A549 (cell line): ENCODE data around the gene POC1A. TPM values are rescaled to one million over a fixed set of nuclear protein-coding genes. Genes with fewer than 3 reads are reported as not detected.

Experiments used
- ATAC-seq, 2 experiments: fragments of 200-7000 bp in 1 of 2; fragments of >200 bp in 1 of 2; cut with Nextera tagmentation in 1 of 2; cut with Tn5 transposase in 1 of 2; 3 replicates each; pipeline versions ENCODE4 v1.8.0 to v1.9.1; 2018 to 2020; ENCODE audit warnings: mild to moderate bottlenecking in 1 of 2, moderate library complexity in 1 of 2
- CTCF ChIA-PET: fragments of 300-600 bp; sonication (Branson Sonifier 250); formaldehyde crosslinking; extraction: SDS; loops from one replicate; lab custom pipeline; 2021; ENCODE audit warnings: antibody characterized with exemption, inconsistent platforms; lab: Yijun Ruan, JAX
- POLR2A ChIA-PET: fragments of 350-600 bp; formaldehyde crosslinking; extraction: SDS; loops from one replicate; lab custom pipeline; 2021; ENCODE audit warnings: antibody characterized with exemption, inconsistent platforms; lab: Yijun Ruan, JAX
- DNase-seq, 2 experiments: peaks; one replicate each; pipeline versions ENCODE4 v3.0.0 to v3.0.0-alpha.2; 2011 to 2016; ENCODE audit warnings: low read depth in 1 of 2, low spot score in 1 of 2
- FAIRE-seq: peaks from 2 replicates; lab custom pipeline; 2011; peaks lifted over from hg19 to GRCh38; lab: Jason Lieb, UNC
- H3K27ac ChIP-seq, 2 experiments: fragments of >200 bp; sonication (Bioruptor Twin); formaldehyde crosslinking; 3 replicates each; pipeline ENCODE4 v1.5.1; 2016 to 2017
- H3K4me1 ChIP-seq: fragments of >200 bp; sonication (Bioruptor Twin); formaldehyde crosslinking; 3 replicates; pipeline ENCODE4 v1.6.1; 2016
- H3K4me2 ChIP-seq: fragments of >200 bp; sonication (Bioruptor Twin); formaldehyde crosslinking; 3 replicates; pipeline ENCODE4 v1.6.1; 2016
- H3K4me3 ChIP-seq: fragments of >200 bp; sonication (Bioruptor Twin); formaldehyde crosslinking; 3 replicates; pipeline ENCODE4 v1.5.1; 2016
- H3K9me3 ChIP-seq: fragments of >200 bp; sonication (Bioruptor Twin); formaldehyde crosslinking; 3 replicates; pipeline ENCODE4 v1.6.1; 2016
- ATOH8 ChIP-seq: fragments of 250-450 bp; sonication (Bioruptor Pico); IDR thresholded peaks from 2 replicates; pipeline ENCODE4 v1.5.0; 2020; ENCODE audit warnings: low read depth, mild to moderate bottlenecking, moderate library complexity
- BCL3 ChIP-seq: fragments of >200 bp; sonication (Bioruptor Twin); formaldehyde crosslinking; IDR thresholded peaks from 3 replicates; pipeline ENCODE4 v1.6.1; 2016
- CBX2 ChIP-seq: fragments of 200-600 bp; sonication (generic); IDR thresholded peaks from 2 replicates; pipeline ENCODE4 v1.6.1; 2016; ENCODE audit warnings: low read depth, mild to moderate bottlenecking, borderline replicate concordance
- E2F6 ChIP-seq: IDR thresholded peaks from 2 replicates; pipeline ENCODE4 v1.6.1; 2012; ENCODE audit warnings: low read depth, borderline replicate concordance
- ESRRA ChIP-seq: fragments of 150-350 bp; IDR thresholded peaks from 2 replicates; pipeline ENCODE4 v1.6.1; 2014; ENCODE audit warnings: mild to moderate bottlenecking, low read length, borderline replicate concordance
- GATA3 ChIP-seq: IDR thresholded peaks from 2 replicates; pipeline ENCODE4 v1.6.1; 2012; ENCODE audit warnings: borderline replicate concordance
- HDAC2 ChIP-seq: fragments of 200-600 bp; sonication (generic); IDR thresholded peaks from 2 replicates; pipeline ENCODE4 v1.6.1; 2016
- HES2 ChIP-seq: fragments of >200 bp; sonication (Bioruptor Twin); formaldehyde crosslinking; IDR thresholded peaks from 2 replicates; pipeline ENCODE4 v1.6.1; 2016
- HEYL ChIP-seq: fragments of 250-450 bp; sonication (Bioruptor Pico); IDR thresholded peaks from 2 replicates; pipeline ENCODE4 v1.8.0; 2021; ENCODE audit warnings: mild to moderate bottlenecking, moderate library complexity
- HOXA7 ChIP-seq: fragments of 250-450 bp; sonication (Bioruptor Pico); IDR thresholded peaks from 2 replicates; pipeline ENCODE4 v1.5.0; 2020; ENCODE audit warnings: mild to moderate bottlenecking, moderate library complexity
- HOXB13 ChIP-seq: fragments of 250-450 bp; sonication (Bioruptor Pico); IDR thresholded peaks from 2 replicates; pipeline ENCODE4 v1.5.0; 2020; ENCODE audit warnings: low read depth, mild to moderate bottlenecking, moderate library complexity
- HOXB5 ChIP-seq: fragments of 250-450 bp; sonication (Bioruptor Pico); IDR thresholded peaks from 2 replicates; pipeline ENCODE4 v1.5.0; 2020; ENCODE audit warnings: mild to moderate bottlenecking, moderate library complexity
- JUNB ChIP-seq: fragments of >200 bp; sonication (Bioruptor Twin); formaldehyde crosslinking; IDR thresholded peaks from 2 replicates; pipeline ENCODE4 v1.6.1; 2016
- KDM1A ChIP-seq: fragments of 200-600 bp; sonication (generic); IDR thresholded peaks from 2 replicates; pipeline ENCODE4 v1.6.1; 2016; ENCODE audit warnings: low read depth, mild to moderate bottlenecking
- KDM5A ChIP-seq: fragments of 200-600 bp; sonication (generic); IDR thresholded peaks from 2 replicates; pipeline ENCODE4 v1.6.1; 2016; ENCODE audit warnings: antibody characterized with exemption, mild to moderate bottlenecking
- MYC ChIP-seq: IDR thresholded peaks from 2 replicates; pipeline ENCODE4 v1.6.1; 2012; ENCODE audit warnings: mild to moderate bottlenecking, inconsistent platforms, low read length, improper control_type of control experiment, borderline replicate concordance
- POLR2AphosphoS2 ChIP-seq: conservative IDR thresholded peaks from 2 replicates; pipeline ENCODE4 v1.6.1; 2012; ENCODE audit warnings: low read length, improper control_type of control experiment, inconsistent platforms
- RCOR1 ChIP-seq: fragments of 150-350 bp; IDR thresholded peaks from 2 replicates; pipeline ENCODE4 v1.6.1; 2014; ENCODE audit warnings: antibody characterized with exemption, low read length, low read depth
- RFX5 ChIP-seq: fragments of 450-650 bp; IDR thresholded peaks from 2 replicates; pipeline ENCODE4 v1.7.1; 2014; ENCODE audit warnings: antibody characterized with exemption, mild to moderate bottlenecking, moderate library complexity
- WGBS: methylation state at CpG from one replicate; pipeline ENCODE4 v1.1.6; 2017; ENCODE audit errors: missing lambda C conversion rate; 5-methylcytosine and 5-hydroxymethylcytosine counted together
- polyA plus RNA-seq, 4 experiments: library from polyadenylated mRNA; depleted of rRNA in 3 of 4; stranded (reverse); fragments of >200 nt; fragmentation: RNase III in 1 of 4; extraction: RNeasy Plus Mini Kit Qiagen cat#74134 plus additional on column Dnase treatment in 1 of 4; gene quantifications; 2 replicates in 3 of 4; 3 replicates in 1 of 4; pipeline ENCODE4 v1.2.3, GENCODE V29; 2011 to 2017

POC1A gene
- polyA plus RNA-seq, 2 of the 4 experiments (the other 2 are of a cell fraction) = 9.4 to 14.1 TPM

- TF ChIP-seq BCL3 (no peak), HES2 (no peak), E2F6 (no peak)
These were observed 51.3 kb downstream of the POC1A start (continued) for GRCh38 chr3:52102934-52103333.

GRCh38 chr3:52099001-52099401 is 55.2 kb downstream of the POC1A start:
- ChIA-PET CTCF (interaction anchor here (1.5 kb wide), 1 partner anchor 8 kb away, joined by 3 read pairs; no protein-coding TSS in a partner anchor), POLR2A (no interaction called here)
- ATAC-seq (no peak), DNase-seq (no peak), FAIRE-seq (no peak)
- Histone ChIP-seq H3K9me3 (peaks cover 6% of the 10 kb centered on the region; the same call in 1 of the 3 replicates), H3K27ac (no peak overlapping the region), H3K4me1 (no peaks in the 10 kb centered on the region), H3K4me3 (no peak overlapping the region), H3K4me2 (no peak overlapping the region)
- WGBS = 74% methylated on average over 3 of the region's 3 CpGs
- TF ChIP-seq HOXA7 (CRISPR knock-in tag) (no peak), CBX2 (no peak), HOXB13 (CRISPR knock-in tag) (no peak), E2F6 (no peak), HOXB5 (CRISPR knock-in tag) (no peak), GATA3 (no peak), MYC (no peak), POLR2AphosphoS2 (no peak), RCOR1 (no peak), HES2 (no peak), KDM1A (no peak), ESRRA (no peak), KDM5A (no peak)

- 100% methylated on average over 2 of the region's 2 CpGs for WGBS
- H3K4me1 ChIP-seq = no peaks in the 10 kb centered on the region
- DNase-seq (no peak), ATAC-seq (no peak), FAIRE-seq (no peak)
- ChIA-PET CTCF (interaction anchor here (1.3 kb wide), 1 partner anchor 10 kb away, joined by 4 read pairs; no protein-coding TSS in a partner anchor), POLR2A (no interaction called here)
- H3K4me2 ChIP-seq = no peak overlapping the region
- no peak for TF ChIP-seq ATOH8 (CRISPR knock-in tag)
- no peak for TF ChIP-seq HDAC2
- no peak for TF ChIP-seq RFX5
- no peak for TF ChIP-seq HEYL
- no peak for TF ChIP-seq JUNB
- peaks cover 6% of the 10 kb centered on the region; the same call in 1 of the 3 replicates for H3K9me3 ChIP-seq
- no peak overlapping the region for H3K27ac ChIP-seq
- H3K4me3 ChIP-seq = no peak overlapping the region
These were observed 56.2 kb downstream of the POC1A start for GRCh38 chr3:52097851-52098507.
